OCI-LY1 (cell line): ENCODE data around the gene WDR70.

Experiments
- H2AFZ ChIP-seq: fragments of 200-600 bp; sonication (generic), shearing (Covaris generic); 2 replicates; pipeline ENCODE4 v1.6.0; 2014; ENCODE audit warnings: antibody characterized with exemption, mild to moderate bottlenecking, low read length
- H3F3A ChIP-seq: fragments of 200-600 bp; sonication (generic), shearing (Covaris generic); 2 replicates; pipeline ENCODE4 v1.6.0; 2014; ENCODE audit warnings: mild to moderate bottlenecking, antibody characterized with exemption, low read length, moderate library complexity; ENCODE audit not compliant: insufficient read depth
- H3K27ac ChIP-seq: fragments of 200-600 bp; sonication (generic); 2 replicates; pipeline ENCODE4 v1.5.1; 2014; ENCODE audit warnings: low read length, mixed run types, mild to moderate bottlenecking, low read depth; ENCODE audit not compliant: poor library complexity, severe bottlenecking
- H3K27me3 ChIP-seq: fragments of 200-600 bp; sonication (generic); 2 replicates; pipeline ENCODE4 v1.6.0; 2014; ENCODE audit warnings: antibody characterized with exemption, mild to moderate bottlenecking, low read length, moderate library complexity; ENCODE audit not compliant: insufficient read depth
- H3K36me3 ChIP-seq: fragments of 200-600 bp; sonication (generic); 2 replicates; pipeline ENCODE4 v1.6.1; 2014; ENCODE audit warnings: mild to moderate bottlenecking, antibody characterized with exemption, low read length, moderate library complexity, mixed read lengths; ENCODE audit not compliant: insufficient read depth
- H3K4me1 ChIP-seq: fragments of 200-600 bp; sonication (generic); 2 replicates; pipeline ENCODE4 v1.5.1; 2014; ENCODE audit warnings: mild to moderate bottlenecking, low read length, moderate library complexity; ENCODE audit not compliant: insufficient read depth, severe bottlenecking
- H3K4me2 ChIP-seq: fragments of 200-600 bp; sonication (generic), shearing (Covaris generic); 2 replicates; pipeline ENCODE4 v1.6.1; 2014; ENCODE audit warnings: low read length
- H3K4me3 ChIP-seq: fragments of 200-600 bp; sonication (generic); 2 replicates; pipeline ENCODE4 v1.5.1; 2014; ENCODE audit warnings: low read length, low read depth, mild to moderate bottlenecking, mixed read lengths; ENCODE audit not compliant: poor library complexity, severe bottlenecking
- H3K79me2 ChIP-seq: fragments of 200-600 bp; shearing (Covaris generic); 2 replicates; pipeline ENCODE4 v1.6.1; 2016; ENCODE audit warnings: mixed run types, low read length, mixed read lengths; ENCODE audit not compliant: insufficient read depth
- H3K9ac ChIP-seq: fragments of 200-600 bp; sonication (generic), shearing (Covaris generic); 2 replicates; pipeline ENCODE4 v1.6.1; 2014; ENCODE audit warnings: mild to moderate bottlenecking, low read length, mixed read lengths
- H3K9me2 ChIP-seq: fragments of 200-600 bp; sonication (generic), shearing (Covaris generic); 2 replicates; pipeline ENCODE4 v1.6.1; 2014; ENCODE audit warnings: low read depth, mild to moderate bottlenecking, low read length, mixed read lengths
- H3K9me3 ChIP-seq: fragments of 200-600 bp; shearing (Covaris generic); 2 replicates; pipeline ENCODE4 v1.6.1; 2014; ENCODE audit warnings: low read length, mixed read lengths
- H4K20me1 ChIP-seq: fragments of 200-600 bp; sonication (generic), shearing (Covaris generic); 2 replicates; pipeline ENCODE4 v1.6.0; 2016; ENCODE audit warnings: mild to moderate bottlenecking, low read length; ENCODE audit not compliant: insufficient read depth
- EZH2 ChIP-seq: fragments of 200-600 bp; sonication (generic), shearing (Covaris generic); IDR thresholded peaks from 2 replicates; pipeline ENCODE4 v1.8.0; 2017; ENCODE audit warnings: borderline replicate concordance, mixed run types, mild to moderate bottlenecking, antibody characterized with exemption, low read length, moderate library complexity, mixed read lengths
- TF ChIP-seq, protein P1 (sequence below): fragments of 200-600 bp; sonication (generic), shearing (Covaris generic); IDR thresholded peaks from 2 replicates; pipeline ENCODE4 v1.5.1; 2017; ENCODE audit warnings: mild to moderate bottlenecking, antibody characterized with exemption, low read length, moderate library complexity, mixed read lengths

Gene WDR70

DNA sequence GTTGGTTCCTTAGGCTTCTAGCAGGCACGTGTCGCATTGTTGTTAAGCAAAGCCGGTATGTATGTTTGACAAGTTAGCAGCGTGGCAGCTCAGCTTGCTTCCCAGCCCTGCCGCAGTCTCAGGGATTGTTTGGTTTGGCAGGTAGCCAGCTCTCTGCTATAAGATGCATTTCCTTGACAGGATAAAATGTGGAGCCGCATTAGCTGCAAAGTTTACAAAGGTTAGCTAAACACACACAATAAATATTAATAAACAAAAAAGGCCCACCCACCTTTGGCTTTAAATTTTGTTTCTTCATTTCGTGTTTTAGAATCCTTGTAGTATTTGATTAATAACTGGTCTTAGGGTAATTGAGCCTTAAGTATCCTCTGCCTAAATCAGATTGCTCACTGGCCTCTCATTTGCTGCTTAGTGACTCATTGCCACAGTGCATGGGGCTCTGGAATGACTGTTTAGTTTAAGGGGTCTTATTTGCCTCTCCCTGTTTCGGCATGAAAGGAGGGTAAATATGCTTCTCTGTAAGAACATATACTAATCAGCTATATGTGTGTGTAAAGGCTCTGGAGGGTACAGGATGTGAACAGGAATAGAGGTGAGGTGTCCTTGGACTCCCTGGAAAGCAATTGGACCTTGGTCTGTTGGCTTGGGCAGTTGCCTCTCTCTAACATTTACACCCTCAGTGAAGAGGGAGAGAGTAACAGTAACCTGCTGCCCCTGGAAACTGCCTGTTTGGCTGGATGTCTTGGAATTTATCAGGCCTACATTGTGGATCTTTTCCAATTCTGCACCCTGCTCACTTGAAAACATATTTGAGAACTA, 338.7 kb downstream of the WDR70 start:
- TF ChIP-seq EZH2: no peak
- TF ChIP-seq, protein P1, sequence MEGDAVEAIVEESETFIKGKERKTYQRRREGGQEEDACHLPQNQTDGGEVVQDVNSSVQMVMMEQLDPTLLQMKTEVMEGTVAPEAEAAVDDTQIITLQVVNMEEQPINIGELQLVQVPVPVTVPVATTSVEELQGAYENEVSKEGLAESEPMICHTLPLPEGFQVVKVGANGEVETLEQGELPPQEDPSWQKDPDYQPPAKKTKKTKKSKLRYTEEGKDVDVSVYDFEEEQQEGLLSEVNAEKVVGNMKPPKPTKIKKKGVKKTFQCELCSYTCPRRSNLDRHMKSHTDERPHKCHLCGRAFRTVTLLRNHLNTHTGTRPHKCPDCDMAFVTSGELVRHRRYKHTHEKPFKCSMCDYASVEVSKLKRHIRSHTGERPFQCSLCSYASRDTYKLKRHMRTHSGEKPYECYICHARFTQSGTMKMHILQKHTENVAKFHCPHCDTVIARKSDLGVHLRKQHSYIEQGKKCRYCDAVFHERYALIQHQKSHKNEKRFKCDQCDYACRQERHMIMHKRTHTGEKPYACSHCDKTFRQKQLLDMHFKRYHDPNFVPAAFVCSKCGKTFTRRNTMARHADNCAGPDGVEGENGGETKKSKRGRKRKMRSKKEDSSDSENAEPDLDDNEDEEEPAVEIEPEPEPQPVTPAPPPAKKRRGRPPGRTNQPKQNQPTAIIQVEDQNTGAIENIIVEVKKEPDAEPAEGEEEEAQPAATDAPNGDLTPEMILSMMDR: no peak
- Histone ChIP-seq H3K36me3 (no peaks in the 10 kb centered on the region), H4K20me1 (no peaks in the 10 kb centered on the region), H3K9ac (no peak overlapping the region), H3K4me2 (no peak overlapping the region), H2AFZ (no peak overlapping the region), H3K9me3 (no peaks in the 10 kb centered on the region), H3K4me3 (no peak overlapping the region), H3K79me2 (no peaks in the 10 kb centered on the region), H3K27me3 (no peaks in the 10 kb centered on the region), H3K27ac (no peak overlapping the region), H3K9me2 (no peaks in the 10 kb centered on the region), H3F3A (no peaks in the 10 kb centered on the region), H3K4me1 (peaks cover 8% of the 10 kb centered on the region)

GRCh38 chr5:37720550-37720952, 341.4 kb downstream of the WDR70 start:
- Histone ChIP-seq H3K9me2 (no peaks in the 10 kb centered on the region), H3F3A (no peaks in the 10 kb centered on the region), H3K27ac (no peak overlapping the region), H3K4me2 (no peak overlapping the region), H3K9me3 (no peaks in the 10 kb centered on the region), H2AFZ (no peak overlapping the region), H3K4me1 (peaks cover 8% of the 10 kb centered on the region), H3K4me3 (no peak overlapping the region), H3K36me3 (no peaks in the 10 kb centered on the region), H3K79me2 (no peaks in the 10 kb centered on the region), H3K27me3 (no peaks in the 10 kb centered on the region), H4K20me1 (no peaks in the 10 kb centered on the region), H3K9ac (no peak overlapping the region)
- TF ChIP-seq EZH2: no peak
- TF ChIP-seq, protein P1: no peak

DNA sequence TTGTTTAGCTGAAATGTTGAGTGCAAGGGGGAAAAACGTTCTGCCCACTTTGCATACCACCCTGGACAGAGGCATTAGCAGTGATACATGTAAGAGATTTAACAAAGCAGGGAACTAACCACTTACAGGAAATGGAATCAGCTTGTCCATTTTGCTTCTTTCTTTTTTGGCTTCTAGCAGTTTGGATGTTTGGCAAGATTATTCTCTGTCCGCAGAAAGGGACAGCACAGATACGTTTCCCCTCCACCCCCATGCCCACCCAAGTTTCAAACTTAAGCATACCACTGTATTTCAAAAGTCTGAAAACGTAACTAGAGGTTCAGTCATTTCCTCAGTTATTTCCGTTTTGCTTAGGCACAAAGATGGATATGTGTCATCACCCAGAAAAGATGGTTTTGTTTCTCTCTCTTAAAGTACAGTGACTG, 342.3 kb downstream of the WDR70 start:
- Histone ChIP-seq H3K27ac (no peak overlapping the region), H3K36me3 (no peaks in the 10 kb centered on the region), H2AFZ (no peak overlapping the region), H3K27me3 (no peaks in the 10 kb centered on the region), H3K9me2 (no peaks in the 10 kb centered on the region), H3K4me1 (peaks cover 8% of the 10 kb centered on the region), H3K79me2 (no peaks in the 10 kb centered on the region), H3K9me3 (no peaks in the 10 kb centered on the region), H3F3A (no peaks in the 10 kb centered on the region), H3K4me3 (no peak overlapping the region), H3K4me2 (no peak overlapping the region; the same call in 1 of the 2 replicates), H4K20me1 (no peaks in the 10 kb centered on the region), H3K9ac (no peak overlapping the region)
- no peak for TF ChIP-seq EZH2
- TF ChIP-seq, protein P1: no peak
